B cell (primary cell): ENCODE results near the gene MYCN. TPM values are rescaled to one million over a fixed set of nuclear protein-coding genes. Genes with fewer than 3 reads are reported as not detected.

ENCODE experiments used
- ATAC-seq: fragments of 200-7000 bp; cut with Tn5 transposase; one replicate; pipeline ENCODE4 v1.10.0; 2021; ENCODE audit warnings: low read depth, mild to moderate bottlenecking, moderate number of reproducible peaks, moderate library complexity
- CTCF ChIA-PET: fragments of 350-600 bp; sonication (Branson Sonifier 250); formaldehyde crosslinking; loops from one replicate; lab custom pipeline; 2021; ENCODE audit warnings: antibody characterized with exemption, inconsistent platforms; lab: Charles Lee
- POLR2A ChIA-PET: fragments of 350-600 bp; sonication (Branson Sonifier 250); formaldehyde crosslinking; loops from one replicate; lab custom pipeline; 2021; ENCODE audit warnings: antibody characterized with exemption; lab: Charles Lee
- DNase-seq: peaks from one replicate; pipeline ENCODE4 v3.0.0; 2013
- H2AFZ ChIP-seq: 2 replicates; pipeline ENCODE4 v1.6.1; 2012; ENCODE audit warnings: mild to moderate bottlenecking, low read depth, low read length; ENCODE audit not compliant: insufficient read depth, poor library complexity, severe bottlenecking
- H3K27ac ChIP-seq, 2 donors: 1 replicate in 1 of 2; 2 replicates in 1 of 2; pipeline ENCODE4 v1.5.1; 2012 to 2013; ENCODE audit warnings: low read length in 2 of 2, mild to moderate bottlenecking in 2 of 2, moderate library complexity in 1 of 2
- H3K27me3 ChIP-seq, 4 experiments: fragments of 200-600 bp in 1 of 4; sonication (generic) in 1 of 4; replicated peaks in 1 of 4; 1 replicate in 2 of 4; 2 replicates in 2 of 4; pipeline versions ENCODE4 v1.6.1 to v1.7.0; 2013 to 2016; ENCODE audit warnings: low read length in 3 of 4, mild to moderate bottlenecking in 2 of 4, mixed read lengths in 1 of 4, moderate library complexity in 1 of 4; ENCODE audit not compliant: insufficient read depth in 4 of 4, control insufficient read depth in 3 of 4; ENCODE audit errors: control extremely low read depth in 1 of 4
- H3K36me3 ChIP-seq, 2 experiments: replicated peaks in 1 of 2; 1 replicate in 1 of 2; 2 replicates in 1 of 2; pipeline versions ENCODE4 v1.6.1 to v1.7.1; 2013; ENCODE audit warnings: low read length in 1 of 2; ENCODE audit not compliant: insufficient read depth in 2 of 2, control insufficient read depth in 1 of 2; ENCODE audit errors: control extremely low read depth in 1 of 2, extremely low read depth in 1 of 2
- H3K4me1 ChIP-seq, 2 donors: fragments of 200-600 bp in 1 of 2; sonication (generic) in 1 of 2; 1 replicate in 1 of 2; 2 replicates in 1 of 2; pipeline versions ENCODE4 v1.5.1 to v1.6.1; 2013 to 2017; ENCODE audit warnings: low read length in 2 of 2; ENCODE audit not compliant: control insufficient read depth in 2 of 2, insufficient read depth in 2 of 2
- H3K4me2 ChIP-seq: replicated peaks from 2 replicates; pipeline ENCODE3; 2012; ENCODE audit warnings: mild to moderate bottlenecking, low read depth, low read length; ENCODE audit not compliant: poor library complexity, severe bottlenecking
- H3K4me3 ChIP-seq, 5 experiments: fragments of 200-600 bp in 1 of 5; sonication (generic) in 1 of 5; 1 replicate in 3 of 5; 2 replicates in 2 of 5; pipeline versions ENCODE4 v1.5.1 to v1.7.0; 2011 to 2016; ENCODE audit warnings: low read length in 4 of 5, mild to moderate bottlenecking in 4 of 5, low read depth in 2 of 5, control low read depth in 1 of 5, moderate library complexity in 1 of 5; ENCODE audit not compliant: insufficient read depth in 1 of 5; ENCODE audit errors: control extremely low read depth in 1 of 5, extremely low read depth in 1 of 5
- H3K79me2 ChIP-seq: fragments of 200-600 bp; sonication (generic); one replicate; pipeline ENCODE4 v1.6.0; 2016; ENCODE audit warnings: low read length; ENCODE audit not compliant: control insufficient read depth, insufficient read depth
- H3K9ac ChIP-seq: fragments of 200-600 bp; sonication (generic); 2 replicates; pipeline ENCODE4 v1.6.1; 2017; ENCODE audit warnings: mild to moderate bottlenecking, low read length, moderate library complexity
- H3K9me3 ChIP-seq, 3 donors: one replicate each; pipeline versions ENCODE4 v1.6.1 to v1.7.1; 2013; ENCODE audit warnings: low read length in 2 of 3; ENCODE audit not compliant: control insufficient read depth in 2 of 3, insufficient read depth in 1 of 3; ENCODE audit errors: control extremely low read depth in 1 of 3
- H4K20me1 ChIP-seq: 2 replicates; pipeline ENCODE4 v1.6.0; 2012; ENCODE audit warnings: mild to moderate bottlenecking, low read length; ENCODE audit not compliant: insufficient read depth, control insufficient read depth, poor library complexity, severe bottlenecking
- H3K27ac Mint-ChIP-seq: one replicate; pipeline ENCODE4 v1.8.0; 2021; ENCODE audit warnings: mixed read lengths
- H3K27me3 Mint-ChIP-seq: one replicate; pipeline ENCODE4 v1.8.0; 2021; ENCODE audit warnings: mixed read lengths
- H3K4me1 Mint-ChIP-seq: one replicate; pipeline ENCODE4 v1.8.0; 2021; ENCODE audit warnings: mixed read lengths
- H3K4me3 Mint-ChIP-seq: one replicate; pipeline ENCODE4 v1.8.0; 2021; ENCODE audit warnings: mixed read lengths
- H3K9me3 Mint-ChIP-seq: one replicate; pipeline ENCODE4 v1.8.0; 2022; ENCODE audit warnings: mixed read lengths; ENCODE audit not compliant: insufficient read depth
- CTCF ChIP-seq: fragments of 200-600 bp; IDR thresholded peaks from one replicate; pipeline ENCODE4 v1.8.0; 2022; ENCODE audit warnings: antibody characterized with exemption, mild to moderate bottlenecking
- EZH2 ChIP-seq: IDR thresholded peaks from 2 replicates; pipeline ENCODE4 v1.6.1; 2012; ENCODE audit warnings: borderline replicate concordance, low read depth, mild to moderate bottlenecking, moderate library complexity, low read length; ENCODE audit not compliant: insufficient read depth, poor library complexity, severe bottlenecking
- WGBS: methylation state at CpG from one replicate; pipeline ENCODE4 v1.1.5; 2013; ENCODE audit warnings: missing lambda C conversion rate; ENCODE audit not compliant: insufficient coverage; 5-methylcytosine and 5-hydroxymethylcytosine counted together
- intact Hi-C: fragments of 100-400 bp; cut with micrococcal nuclease; formaldehyde crosslinking; loops from one replicate; pipeline ENCODE4 v1.10.0; 2022
- polyA plus RNA-seq: library from polyadenylated mRNA; depleted of rRNA; stranded (reverse); fragments of >200 nt; gene quantifications from 2 replicates; pipeline ENCODE4 v1.2.3, GENCODE V29; 2012
- total RNA-seq, 2 donors: library from RNA; stranded (reverse); fragments of 120-200 nt in 1 of 2; gene quantifications; 1 replicate in 1 of 2; 2 replicates in 1 of 2; pipeline versions ENCODE4 v1.2.3 to v1.2.4, GENCODE V29; 2013 to 2022

MYCN gene
- total and polyA plus RNA-seq, 2 donors (not counting 1 experiment from before 2014, with no cell fraction given): not detected

- H3K27me3 ChIP-seq: peaks cover 0 to 7% (median 0%) of the 10 kb centered on the region in 4 experiments
These were observed 30.4 kb downstream of the MYCN start for GRCh38 chr2:15970701-15971100.

GRCh38 chr2:15971351-15971750 lies 31.0 kb downstream of the MYCN start:
- Mint-ChIP-seq H3K4me1 (peaks cover 2% of the 10 kb centered on the region), H3K9me3 (no peaks in the 10 kb centered on the region), H3K4me3 (no peak overlapping the region), H3K27me3 (peaks cover 7% of the 10 kb centered on the region), H3K27ac (no peak overlapping the region)
- H3K27ac ChIP-seq: no peak overlapping the region
- H3K36me3 ChIP-seq: no peaks in the 10 kb centered on the region
- WGBS: 78% methylated on average over 5 of the region's 7 CpGs
- no peak overlapping the region for H3K4me3 ChIP-seq
- no peak overlapping the region for H2AFZ ChIP-seq
- no peaks in the 10 kb centered on the region for H4K20me1 ChIP-seq
- TF ChIP-seq CTCF: no peak
- TF ChIP-seq EZH2: no peak
- no peak overlapping the region for H3K4me2 ChIP-seq
- no peaks in the 10 kb centered on the region for H3K79me2 ChIP-seq
- intact Hi-C loops: no loop called here
- peaks cover 0 to 3% (median 0%) of the 10 kb centered on the region in 3 donors for H3K9me3 ChIP-seq
- ChIA-PET CTCF (no interaction called here), POLR2A (no interaction called here)
- no peak for ATAC-seq
- peaks cover 0 to 7% (median 0%) of the 10 kb centered on the region in 4 experiments for H3K27me3 ChIP-seq
- DNase-seq: no peak
- no peak overlapping the region for H3K9ac ChIP-seq
- peaks cover 0 to 2% of the 10 kb centered on the region in 2 donors for H3K4me1 ChIP-seq

More at GRCh38 chr2:15970701-15971100, 30.4 kb downstream of the MYCN start:
- peaks cover 7% of the 10 kb centered on the region for H3K27me3 Mint-ChIP-seq
- no peaks in the 10 kb centered on the region for H4K20me1 ChIP-seq
- no peak overlapping the region for H3K4me2 ChIP-seq
- ChIA-PET POLR2A (no interaction called here), CTCF (no interaction called here)
- H3K27ac Mint-ChIP-seq: no peak overlapping the region
- no peak overlapping the region for H3K27ac ChIP-seq
- 86% methylated on average over 5 of the region's 5 CpGs for WGBS
- H3K9me3 Mint-ChIP-seq: no peaks in the 10 kb centered on the region
- H3K4me1 ChIP-seq: peaks cover 1 to 8% of the 10 kb centered on the region in 2 donors
- H3K79me2 ChIP-seq: no peaks in the 10 kb centered on the region
- no peak overlapping the region for H3K4me3 ChIP-seq
- H3K9me3 ChIP-seq: peaks cover 0 to 3% (median 0%) of the 10 kb centered on the region in 3 donors
- H3K36me3 ChIP-seq: no peaks in the 10 kb centered on the region
- no peak for TF ChIP-seq EZH2
- no peak for TF ChIP-seq CTCF
- no peak for ATAC-seq
- no peak overlapping the region for H2AFZ ChIP-seq
- no peak overlapping the region for H3K4me3 Mint-ChIP-seq
- H3K4me1 Mint-ChIP-seq: peaks cover 9% of the 10 kb centered on the region
- no peak for DNase-seq
- intact Hi-C loops: no loop called here
- H3K9ac ChIP-seq: no peak overlapping the region
